Measurements from ENCODE around the gene SLC6A18.

- TF ChIP-seq, protein P1, sequence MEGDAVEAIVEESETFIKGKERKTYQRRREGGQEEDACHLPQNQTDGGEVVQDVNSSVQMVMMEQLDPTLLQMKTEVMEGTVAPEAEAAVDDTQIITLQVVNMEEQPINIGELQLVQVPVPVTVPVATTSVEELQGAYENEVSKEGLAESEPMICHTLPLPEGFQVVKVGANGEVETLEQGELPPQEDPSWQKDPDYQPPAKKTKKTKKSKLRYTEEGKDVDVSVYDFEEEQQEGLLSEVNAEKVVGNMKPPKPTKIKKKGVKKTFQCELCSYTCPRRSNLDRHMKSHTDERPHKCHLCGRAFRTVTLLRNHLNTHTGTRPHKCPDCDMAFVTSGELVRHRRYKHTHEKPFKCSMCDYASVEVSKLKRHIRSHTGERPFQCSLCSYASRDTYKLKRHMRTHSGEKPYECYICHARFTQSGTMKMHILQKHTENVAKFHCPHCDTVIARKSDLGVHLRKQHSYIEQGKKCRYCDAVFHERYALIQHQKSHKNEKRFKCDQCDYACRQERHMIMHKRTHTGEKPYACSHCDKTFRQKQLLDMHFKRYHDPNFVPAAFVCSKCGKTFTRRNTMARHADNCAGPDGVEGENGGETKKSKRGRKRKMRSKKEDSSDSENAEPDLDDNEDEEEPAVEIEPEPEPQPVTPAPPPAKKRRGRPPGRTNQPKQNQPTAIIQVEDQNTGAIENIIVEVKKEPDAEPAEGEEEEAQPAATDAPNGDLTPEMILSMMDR (conservative IDR thresholded peaks at IDR 0.05): no peak
- TF ChIP-seq ZFX (IDR thresholded peaks at IDR 0.05): no peak
Observed at GRCh38 chr5:1199340-1199648, 25.9 kb upstream of the SLC6A18 start.
